Astrocyte (in vitro differentiated cells and primary cell): ENCODE results near the gene FOS. TPM values are rescaled to one million over a fixed set of nuclear protein-coding genes. Genes with fewer than 3 reads are reported as not detected.
A peak's percentile ranks its signal among the peaks of the same experiment; 100 is the strongest.

ENCODE experiments used
- DNase-seq: peaks from one replicate; pipeline ENCODE4 v3.0.0-alpha.2; 2010; ENCODE audit warnings: low read depth
- FAIRE-seq: peaks from 2 replicates; lab custom pipeline; 2011; peaks lifted over from hg19 to GRCh38; lab: Jason Lieb, UNC
- H2AFZ ChIP-seq: 2 replicates; pipeline ENCODE4 v1.6.0; 2012; ENCODE audit warnings: low read depth, low read length, inconsistent platforms
- H3K27ac ChIP-seq: 2 replicates; pipeline ENCODE4 v1.5.1; 2011; ENCODE audit warnings: low read depth, low read length, inconsistent platforms
- H3K27me3 ChIP-seq: 2 replicates; pipeline ENCODE4 v1.6.0; 2011; ENCODE audit warnings: low read length, inconsistent platforms; ENCODE audit not compliant: insufficient read depth
- H3K36me3 ChIP-seq: 2 replicates; pipeline ENCODE4 v1.5.1; 2011; ENCODE audit warnings: low read length, inconsistent platforms; ENCODE audit not compliant: insufficient read depth
- H3K4me1 ChIP-seq: 2 replicates; pipeline ENCODE4 v1.5.1; 2011; ENCODE audit warnings: low read length, inconsistent platforms; ENCODE audit not compliant: insufficient read depth
- H3K4me2 ChIP-seq: 2 replicates; pipeline ENCODE4 v1.6.0; 2012; ENCODE audit warnings: low read length, inconsistent platforms
- H3K4me3 ChIP-seq: 2 replicates; pipeline ENCODE4 v1.5.1; 2011; ENCODE audit warnings: low read depth, mild to moderate bottlenecking, low read length, inconsistent platforms; ENCODE audit not compliant: insufficient read depth
- H3K79me2 ChIP-seq: 2 replicates; pipeline ENCODE4 v1.6.0; 2012; ENCODE audit warnings: mild to moderate bottlenecking, low read length, inconsistent platforms; ENCODE audit not compliant: insufficient read depth
- H3K9ac ChIP-seq: 2 replicates; pipeline ENCODE4 v1.6.0; 2012; ENCODE audit warnings: mild to moderate bottlenecking, low read length, inconsistent platforms
- H3K9me3 ChIP-seq: 2 replicates; pipeline ENCODE4 v1.5.1; 2012; ENCODE audit warnings: low read depth, mild to moderate bottlenecking, low read length, inconsistent platforms; ENCODE audit not compliant: insufficient read depth
- H4K20me1 ChIP-seq: 2 replicates; pipeline ENCODE4 v1.6.0; 2012; ENCODE audit warnings: low read length, inconsistent platforms; ENCODE audit not compliant: insufficient read depth
- H3K27ac Mint-ChIP-seq: one replicate; pipeline ENCODE4 v1.8.0; 2021; ENCODE audit warnings: mild to moderate bottlenecking, mixed read lengths; ENCODE audit not compliant: unreplicated experiment
- H3K27me3 Mint-ChIP-seq: one replicate; pipeline ENCODE4 v1.8.0; 2021; ENCODE audit warnings: low read depth, mixed read lengths; ENCODE audit not compliant: unreplicated experiment
- H3K36me3 Mint-ChIP-seq: one replicate; pipeline ENCODE4 v1.8.0; 2021; ENCODE audit warnings: low read depth, mixed read lengths; ENCODE audit not compliant: unreplicated experiment
- H3K4me1 Mint-ChIP-seq: one replicate; pipeline ENCODE4 v1.8.0; 2021; ENCODE audit warnings: low read depth, mixed read lengths; ENCODE audit not compliant: unreplicated experiment
- H3K4me3 Mint-ChIP-seq: one replicate; pipeline ENCODE4 v1.8.0; 2021; ENCODE audit warnings: mild to moderate bottlenecking, moderate library complexity, mixed read lengths; ENCODE audit not compliant: unreplicated experiment
- H3K9me3 Mint-ChIP-seq: one replicate; pipeline ENCODE4 v1.8.0; 2021; ENCODE audit warnings: mild to moderate bottlenecking, mixed read lengths; ENCODE audit not compliant: unreplicated experiment
- CTCF ChIP-seq: IDR thresholded peaks from 2 replicates; pipeline ENCODE4 v1.5.1; 2011; ENCODE audit warnings: low read depth, mild to moderate bottlenecking, inconsistent platforms, low read length, moderate library complexity; ENCODE audit not compliant: insufficient read depth
- EZH2 ChIP-seq: IDR thresholded peaks from 2 replicates; pipeline ENCODE4 v1.6.1; 2012; ENCODE audit warnings: mild to moderate bottlenecking, low read length, inconsistent platforms; ENCODE audit not compliant: insufficient read depth
- total RNA-seq: library from RNA; stranded (reverse); gene quantifications from 2 replicates; pipeline ENCODE4 v1.2.1, GENCODE V29; 2021

FOS gene
- total RNA-seq, 1 donor from 2014 or later = 57.7 TPM

- H3K4me3 Mint-ChIP-seq = no peak overlapping the region
- DNase-seq (peak; percentile 73), FAIRE-seq (no peak)
Measured at GRCh38 chr14:75283162-75283832, 4.7 kb downstream of the FOS start.

GRCh38 chr14:75283833-75284563 is 5.4 kb downstream of the FOS start:
- H2AFZ ChIP-seq = no peak overlapping the region
- H3K4me2 ChIP-seq = no peak overlapping the region
- FAIRE-seq = no peak

More at GRCh38 chr14:75283162-75283832, 4.7 kb downstream of the FOS start:
- Histone ChIP-seq H3K9me3 (no peaks in the 10 kb centered on the region), H3K36me3 (peaks cover 16% of the 10 kb centered on the region), H3K27me3 (no peaks in the 10 kb centered on the region), H3K9ac (no peak overlapping the region), H2AFZ (no peak overlapping the region), H3K4me2 (no peak overlapping the region), H3K4me3 (no peak overlapping the region), H4K20me1 (peaks cover 31% of the 10 kb centered on the region), H3K27ac (no peak overlapping the region), H3K79me2 (peaks cover 24% of the 10 kb centered on the region), H3K4me1 (peaks cover 11% of the 10 kb centered on the region)
- no peaks in the 10 kb centered on the region for H3K9me3 Mint-ChIP-seq
- H3K27me3 Mint-ChIP-seq = no peaks in the 10 kb centered on the region
- H3K4me1 Mint-ChIP-seq = peaks cover 9% of the 10 kb centered on the region
- H3K36me3 Mint-ChIP-seq = peaks cover 12% of the 10 kb centered on the region
- TF ChIP-seq CTCF = peak; percentile 34
- TF ChIP-seq EZH2 = no peak
- H3K27ac Mint-ChIP-seq = no peak overlapping the region

More at GRCh38 chr14:75283833-75284563, 5.4 kb downstream of the FOS start:
- peaks cover 16% of the 10 kb centered on the region for H3K36me3 ChIP-seq
- no peak overlapping the region for H3K4me3 ChIP-seq
- Mint-ChIP-seq H3K4me3 (no peak overlapping the region), H3K27me3 (no peaks in the 10 kb centered on the region), H3K4me1 (peaks cover 9% of the 10 kb centered on the region), H3K27ac (no peak overlapping the region), H3K36me3 (peaks cover 12% of the 10 kb centered on the region), H3K9me3 (no peaks in the 10 kb centered on the region)
- peak; percentile 39 for DNase-seq
- peaks cover 24% of the 10 kb centered on the region for H3K79me2 ChIP-seq
- no peak overlapping the region for H3K9ac ChIP-seq
- H3K27ac ChIP-seq = no peak overlapping the region
- H3K9me3 ChIP-seq = no peaks in the 10 kb centered on the region
- no peak for TF ChIP-seq EZH2
- TF ChIP-seq CTCF = no peak
- H4K20me1 ChIP-seq = peaks cover 28% of the 10 kb centered on the region
- no peaks in the 10 kb centered on the region for H3K27me3 ChIP-seq
- H3K4me1 ChIP-seq = peaks cover 11% of the 10 kb centered on the region
